HG02973 (cell line): ENCODE data around the gene RAI14.
"Not testable (repeated sequence)": the region's sequence is repeated elsewhere in the genome, so short reads cannot be mapped to it uniquely, and the experiment has no call there.

Experiments
- ATAC-seq: cut with Tn5 transposase; IDR thresholded peaks from one replicate; pipeline ENCODE4 v1.9.1; 2021; ENCODE audit warnings: moderate library complexity; ENCODE audit not compliant: unreplicated experiment

The RAI14 gene

GRCh38 chr5:34758514-34758913 lies 102.4 kb downstream of the RAI14 start:
- no peak for ATAC-seq

GRCh38 chr5:34759213-34759612 lies 103.1 kb downstream of the RAI14 start:
- ATAC-seq: not testable (repeated sequence)

DNA sequence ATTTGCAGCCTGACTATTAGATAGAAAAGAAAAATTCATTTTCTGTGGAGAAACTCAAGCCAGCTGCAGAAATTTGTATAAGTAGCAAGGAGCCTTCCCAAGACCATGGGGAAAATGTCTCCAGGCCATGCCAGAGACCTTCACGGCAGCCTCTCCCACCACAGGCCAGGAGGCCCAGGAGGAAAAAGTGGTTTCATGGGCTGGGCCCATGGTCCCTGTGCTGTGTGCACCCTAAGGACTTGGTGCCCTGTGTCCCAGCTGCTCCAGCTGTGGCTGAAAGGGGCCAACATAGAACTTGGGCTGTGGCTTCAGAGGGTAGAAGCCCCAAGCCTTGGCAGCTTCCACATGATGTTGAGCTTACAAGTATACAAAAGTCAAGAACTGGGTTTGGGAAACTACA lies 109.5 kb downstream of the RAI14 start:
- ATAC-seq: no peak

DNA sequence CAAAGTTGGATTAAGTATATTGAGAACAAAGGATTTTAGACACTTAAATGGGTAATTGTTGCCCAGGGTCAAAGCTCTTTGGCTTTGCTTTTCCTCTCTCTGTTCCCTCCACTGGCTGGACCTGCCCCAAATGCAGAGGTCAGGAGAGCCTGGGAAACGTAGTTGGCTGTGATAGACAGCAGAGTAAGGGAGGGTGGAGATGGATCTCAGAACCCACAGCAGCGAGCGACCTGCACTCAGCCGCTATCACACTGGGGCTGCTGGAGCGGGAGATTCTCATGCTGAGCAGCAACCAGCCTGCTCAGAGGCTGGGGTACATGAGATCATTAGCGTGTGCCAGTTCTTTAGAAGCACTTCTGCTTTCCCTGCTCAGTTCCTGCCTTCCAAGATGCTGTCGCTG lies 111.1 kb downstream of the RAI14 start:
- no peak for ATAC-seq

- ATAC-seq: no peak
These were observed 114.4 kb downstream of the RAI14 start for GRCh38 chr5:34770486-34770885.

DNA sequence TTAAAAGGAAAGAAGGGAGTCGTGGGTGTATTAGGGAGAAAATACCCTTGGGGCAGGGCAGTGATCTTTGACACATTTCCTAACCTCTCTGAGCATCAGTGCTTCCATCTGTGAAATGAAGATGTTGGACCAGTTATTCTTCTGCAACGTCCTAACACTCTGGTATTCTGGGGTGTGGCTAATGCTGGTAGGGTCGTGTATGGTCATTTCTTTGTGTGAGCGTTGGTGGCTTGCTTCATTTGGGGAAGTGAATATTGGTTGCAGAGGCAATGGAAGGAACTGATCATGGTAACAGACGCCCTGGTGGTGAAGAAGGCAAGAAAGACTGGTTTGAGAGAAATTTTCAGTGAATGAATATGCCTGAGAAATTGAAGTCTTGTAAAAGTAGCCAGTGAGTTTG lies 114.9 kb downstream of the RAI14 start:
- ATAC-seq: no peak

DNA sequence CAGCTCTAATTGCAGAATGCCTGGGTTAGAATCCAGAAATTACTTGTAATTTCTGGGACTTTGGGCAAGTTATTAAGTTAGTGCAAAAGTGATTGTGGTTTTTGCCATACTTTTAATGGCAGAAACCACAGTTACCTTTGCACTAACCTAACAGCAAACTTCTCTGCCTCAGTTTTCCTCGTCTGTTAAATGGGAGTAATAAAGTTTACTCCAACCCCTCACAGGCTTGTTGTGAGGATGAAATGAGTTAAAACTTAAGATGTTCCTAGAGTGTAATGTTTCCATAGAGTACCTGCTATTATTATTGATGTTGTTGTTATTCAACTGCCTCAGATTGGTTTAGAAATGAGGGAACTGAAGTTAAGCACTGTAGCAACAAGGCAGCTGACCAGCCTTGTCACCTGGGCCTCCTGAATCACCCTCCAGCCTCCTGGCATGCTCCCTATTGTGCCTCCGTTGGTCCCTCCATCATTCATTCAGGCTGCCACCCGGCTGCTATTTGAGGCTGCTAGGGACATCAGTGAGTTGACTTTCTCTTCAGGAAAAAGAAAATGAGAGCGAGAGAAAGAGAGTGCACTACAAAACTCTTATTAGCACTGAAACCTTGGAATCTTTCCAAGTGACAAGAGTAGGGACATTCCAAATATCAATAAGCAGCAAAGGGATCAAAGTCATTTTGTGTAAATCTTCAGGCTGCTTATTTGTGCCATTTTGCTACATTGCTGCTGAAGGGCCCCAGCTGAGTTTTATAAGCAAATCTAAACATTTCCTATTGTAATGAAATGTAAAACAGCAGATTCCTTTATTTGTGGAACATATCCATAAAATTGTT lies 116.4 kb downstream of the RAI14 start:
- ATAC-seq: no peak

DNA sequence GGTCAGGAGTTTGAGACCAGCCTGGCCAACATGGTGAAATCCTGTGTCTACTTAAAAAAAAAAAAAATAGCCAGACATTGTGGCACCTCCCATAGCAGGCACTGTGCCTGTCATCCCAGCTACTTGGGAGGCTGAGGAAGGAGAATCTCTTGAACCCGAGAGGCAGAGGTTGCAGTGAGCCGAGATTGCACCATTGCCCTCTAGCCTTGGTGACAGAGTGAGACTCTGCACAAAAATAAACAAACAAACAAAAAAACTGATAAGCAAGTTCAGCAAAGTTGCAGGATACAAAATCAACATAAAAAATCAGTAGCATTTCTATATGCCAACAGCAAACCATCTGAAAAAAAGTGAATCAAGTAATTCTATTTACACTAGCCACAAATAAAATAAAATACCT lies 118.0 kb downstream of the RAI14 start:
- ATAC-seq: no peak

DNA sequence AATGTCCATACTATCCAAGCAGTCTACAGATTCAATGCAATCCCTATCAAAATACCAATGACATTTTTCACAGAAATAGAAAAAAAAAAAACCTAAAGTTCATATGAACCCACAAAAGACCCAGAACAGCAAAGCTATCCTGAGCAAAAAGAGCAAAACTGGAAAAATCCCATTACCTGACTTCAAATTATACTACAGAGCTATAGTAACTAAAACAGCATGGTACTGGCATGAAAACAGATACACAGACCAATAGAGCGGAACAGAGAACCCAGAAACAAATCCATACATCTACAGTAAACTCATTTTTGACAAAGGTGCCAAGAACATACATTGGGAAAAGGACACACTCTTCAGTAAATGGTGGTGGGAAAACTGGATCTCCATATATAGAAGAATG lies 118.5 kb downstream of the RAI14 start:
- ATAC-seq: not testable (repeated sequence)

DNA sequence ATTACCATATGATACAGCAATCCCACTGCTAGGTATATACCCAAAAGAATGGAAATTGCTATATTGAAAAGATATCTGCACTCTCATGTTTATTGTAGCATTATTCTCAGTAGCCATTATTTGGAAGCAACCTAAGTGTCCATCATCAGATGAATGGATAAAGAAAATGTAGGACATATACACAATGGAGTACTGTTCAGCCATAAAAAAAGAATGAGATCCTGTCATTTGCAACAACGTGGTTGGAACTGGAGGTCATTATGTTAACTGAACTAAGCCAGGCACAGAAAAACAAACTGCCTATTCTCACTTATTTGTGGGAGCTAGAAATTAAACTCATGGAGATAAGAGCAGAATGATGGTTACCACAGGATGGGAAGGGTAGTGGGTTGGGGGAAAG lies 119.8 kb downstream of the RAI14 start:
- ATAC-seq: no peak

DNA sequence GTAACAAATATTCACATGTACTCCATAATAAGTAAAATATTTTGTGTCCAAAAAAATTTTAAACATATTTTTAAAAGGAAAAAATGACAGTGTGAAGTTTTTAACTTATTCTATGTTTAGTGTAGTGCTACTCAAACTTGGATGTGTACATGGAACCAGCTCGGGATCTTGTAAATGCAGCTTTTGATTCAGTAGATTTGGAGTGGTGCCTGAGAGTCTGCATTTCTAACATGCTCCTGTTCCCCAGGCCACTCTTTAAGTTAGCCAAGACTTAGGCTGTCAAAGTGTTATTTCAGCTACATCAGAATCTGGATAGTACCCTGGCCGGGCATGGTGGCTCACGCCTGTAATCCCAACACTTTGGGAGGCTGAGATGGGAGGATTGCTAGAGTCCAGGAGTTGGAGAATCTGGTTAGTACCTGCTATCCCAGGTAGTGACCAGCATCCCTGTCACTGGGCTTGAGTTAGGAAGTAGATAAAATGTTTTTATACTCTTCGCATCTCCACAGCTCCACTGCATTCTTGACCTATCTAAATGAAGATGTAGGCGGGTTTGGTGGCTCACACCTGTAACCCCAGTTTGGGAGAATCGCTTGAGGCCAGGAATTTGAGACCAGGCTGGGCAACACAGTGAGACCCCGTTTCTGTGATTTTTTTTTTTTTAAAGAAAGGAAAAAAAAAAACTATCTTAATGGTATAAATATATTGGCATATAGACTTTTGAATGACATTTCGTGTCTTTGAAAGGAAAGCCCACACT lies 122.1 kb downstream of the RAI14 start:
- no peak for ATAC-seq

GRCh38 chr5:34783892-34784291 lies 127.8 kb downstream of the RAI14 start:
- not testable (repeated sequence) for ATAC-seq

- ATAC-seq: no peak
These were observed 130.9 kb downstream of the RAI14 start for GRCh38 chr5:34787035-34787434.

DNA sequence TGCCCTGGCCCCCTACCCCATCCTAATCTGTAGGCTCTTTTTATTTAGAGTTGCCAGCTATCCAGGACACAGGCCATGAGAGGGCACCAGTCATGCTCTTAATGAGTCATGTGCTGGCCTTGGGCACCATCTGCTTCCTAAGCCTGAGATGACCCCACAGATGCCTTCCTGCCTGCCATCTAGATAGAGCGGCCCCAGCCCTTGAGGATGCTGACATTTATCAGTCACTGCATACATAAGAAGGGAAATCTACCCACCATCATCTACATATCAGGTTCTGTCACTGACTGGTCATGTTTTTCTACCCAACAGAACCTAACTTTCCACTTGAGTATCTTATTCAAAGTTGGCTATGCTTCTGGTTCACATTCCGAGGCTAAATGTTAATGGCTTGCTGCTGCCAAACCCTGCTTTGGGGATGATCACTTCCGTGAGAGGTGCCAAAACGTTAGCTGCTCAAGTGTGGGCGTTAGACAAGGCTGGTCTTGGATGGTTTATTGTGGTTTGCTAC lies 132.9 kb downstream of the RAI14 start:
- no peak for ATAC-seq

DNA sequence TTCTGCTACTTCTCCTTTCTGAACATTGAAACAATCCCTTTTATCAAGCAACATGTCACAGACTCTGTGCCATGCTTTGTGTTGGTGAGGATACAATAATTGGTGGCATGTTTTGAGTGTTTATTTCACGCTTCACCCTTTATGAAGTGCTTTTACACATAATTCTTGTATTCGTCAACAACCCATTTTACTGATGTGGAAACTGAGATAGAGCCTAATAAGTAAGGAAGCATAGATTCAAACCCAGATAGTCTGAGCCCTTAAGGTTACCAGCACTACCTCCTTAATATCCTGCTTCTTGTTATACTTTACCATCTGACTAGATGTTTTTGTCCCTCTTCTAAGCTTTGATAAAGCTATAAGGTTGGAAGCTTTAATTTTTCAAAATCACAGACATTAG lies 133.5 kb downstream of the RAI14 start:
- ATAC-seq: no peak

DNA sequence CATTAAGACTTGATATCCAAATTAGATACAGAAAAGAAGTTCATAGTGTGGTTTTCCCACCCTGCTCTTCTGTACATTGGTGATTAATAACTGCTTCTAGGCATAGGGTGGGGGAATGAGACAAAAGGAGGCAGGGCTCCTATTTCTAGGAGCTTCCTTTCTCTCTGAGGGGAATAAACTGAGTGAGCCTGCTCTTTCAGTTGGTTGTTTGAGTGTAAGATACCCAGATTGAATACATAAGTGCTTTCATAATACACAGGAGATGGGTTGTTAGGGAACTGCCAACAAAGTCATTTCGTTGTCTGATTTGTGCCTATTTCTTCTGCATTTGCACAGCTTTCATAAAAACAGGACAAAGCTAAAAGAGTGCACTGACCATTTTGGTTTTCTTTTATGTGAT lies 133.9 kb downstream of the RAI14 start:
- no peak for ATAC-seq

GRCh38 chr5:34791761-34792244 lies 135.7 kb downstream of the RAI14 start:
- no peak for ATAC-seq

DNA sequence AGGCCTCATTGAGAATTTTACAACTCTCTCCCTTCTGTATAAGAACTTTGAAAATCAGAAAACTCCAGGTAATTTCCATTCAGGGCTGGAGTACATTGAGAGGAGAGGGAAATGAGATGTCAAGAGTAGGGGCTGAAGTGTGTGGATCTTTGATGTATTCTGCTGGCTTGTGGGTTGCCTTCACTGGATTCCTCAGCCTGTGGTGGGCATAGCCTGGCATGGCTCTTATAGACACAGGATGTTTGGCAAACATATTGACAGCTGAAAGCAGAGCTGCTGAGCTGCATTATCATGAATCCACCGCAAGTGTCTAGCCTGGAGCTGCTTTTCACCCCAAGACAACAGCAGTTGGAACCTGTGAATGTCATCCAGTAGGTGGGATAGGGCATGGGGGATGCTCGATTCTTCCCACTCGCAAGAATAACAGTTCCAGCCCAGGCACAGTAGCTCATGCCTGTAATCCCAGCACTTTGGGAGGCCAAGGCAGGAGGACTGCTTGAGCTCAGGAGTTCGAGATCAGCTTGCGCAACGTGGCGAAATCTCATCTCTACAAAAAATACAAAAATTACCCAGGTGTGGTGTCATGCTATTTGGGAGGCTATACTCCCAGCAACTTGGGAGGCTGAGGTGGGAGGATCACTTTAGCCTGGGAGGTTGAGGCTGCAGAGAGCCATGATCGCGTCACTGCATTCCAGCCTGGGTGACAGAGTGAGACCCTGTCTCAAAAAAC lies 146.9 kb downstream of the RAI14 start:
- no peak for ATAC-seq

- ATAC-seq: no peak
These were observed 148.0 kb downstream of the RAI14 start for GRCh38 chr5:34803974-34804732.

DNA sequence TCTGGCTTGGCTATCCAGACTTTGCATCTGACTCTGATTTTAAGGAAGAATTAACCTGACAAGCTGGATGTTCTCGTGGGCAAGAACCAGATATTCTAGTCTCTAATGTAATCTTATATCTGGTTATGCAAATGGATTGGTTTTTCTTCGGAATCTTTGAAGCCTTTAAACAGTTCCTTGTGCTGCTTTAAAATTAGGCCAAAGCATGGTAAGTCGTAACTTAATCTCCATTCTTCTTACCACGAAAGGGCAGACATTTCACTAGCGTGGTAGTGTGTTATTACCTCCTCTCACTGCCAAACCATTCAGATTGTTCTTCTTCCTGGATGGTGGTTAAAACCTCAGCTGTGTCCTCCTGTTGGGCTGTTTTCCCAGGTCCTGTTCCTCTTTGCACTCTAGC lies 148.8 kb downstream of the RAI14 start:
- ATAC-seq: no peak

DNA sequence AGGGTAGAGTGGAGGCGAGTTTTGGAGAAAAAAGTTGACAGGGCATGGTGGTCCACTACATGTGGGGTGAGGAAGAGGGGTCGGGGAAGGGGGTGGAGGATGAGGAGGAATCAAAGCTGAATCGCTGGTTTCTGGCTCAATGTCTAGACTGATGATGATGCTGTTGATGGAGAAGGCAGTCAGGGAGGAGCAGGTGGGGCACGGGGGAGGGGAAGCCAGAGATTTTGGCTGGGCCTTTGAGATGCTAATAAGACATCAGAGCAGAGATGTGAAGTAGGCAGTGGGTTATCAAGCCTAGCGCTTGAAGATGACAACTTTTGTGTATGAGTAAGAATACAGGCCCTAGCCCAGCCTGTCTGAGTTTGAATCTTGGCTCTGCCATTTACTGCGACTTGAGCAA lies 150.4 kb downstream of the RAI14 start:
- ATAC-seq: no peak
